ENCODE results near the gene AFP.

The AFP gene

GRCh38 chr4:73470728-73471127, 34.7 kb downstream of the AFP start:
- no peak for DNase-seq

- DNase-seq, result no peak
These were observed 41.2 kb downstream of the AFP start for GRCh38 chr4:73477176-73477575.

- no peak for DNase-seq
These were observed 43.3 kb downstream of the AFP start for GRCh38 chr4:73479323-73479722.

GRCh38 chr4:73481358-73481757, 45.3 kb downstream of the AFP start, which contains the start of gene AFM:
Gene AFM, plus strand, starts transcription at chr4:73481745. Its CDS starts 31 bp downstream, at chr4:73481776.
- DNase-seq, result no peak

GRCh38 chr4:73485085-73485484, 49.1 kb downstream of the AFP start:
- DNase-seq, result no peak

GRCh38 chr4:73485596-73485995, 49.6 kb downstream of the AFP start:
- no peak for DNase-seq

- no peak for DNase-seq
These were observed 50.5 kb downstream of the AFP start for GRCh38 chr4:73486497-73486896.

GRCh38 chr4:73487233-73487632, 51.2 kb downstream of the AFP start:
- DNase-seq, result peak; percentile 13 to 72

- no peak for DNase-seq
These were observed 64.2 kb downstream of the AFP start for GRCh38 chr4:73499996-73500765.

GRCh38 chr4:73501664-73502265, 65.7 kb downstream of the AFP start:
- DNase-seq, result no peak

GRCh38 chr4:73505567-73505966, 69.5 kb downstream of the AFP start:
- no peak for DNase-seq
